Posterior vena cava (tissue), 2 donors: ENCODE data around the gene TBX15. TPM values are rescaled to one million over a fixed set of nuclear protein-coding genes. Genes with fewer than 3 reads are reported as not detected.

ENCODE experiments used
- DNase-seq: peaks from one replicate; pipeline ENCODE4 v3.0.0-alpha.2; 2020; ENCODE audit warnings: low spot score
- intact Hi-C, 2 donors: fragments of 100-400 bp; cut with DNase I; formaldehyde crosslinking; loops; one replicate each; pipeline versions ENCODE4 v1.14.1 to v1.14.2; 2022 to 2023
- total RNA-seq, 2 donors: library from RNA; stranded (reverse); fragmentation: NEBNext Ultra II Directional; extraction: Animal tissue kit (Norgen Biotek cat#: 25700); gene quantifications; one replicate each; pipeline ENCODE4 v1.2.1, GENCODE V29; 2021
- donor health status: DM: yes; HTN: yes; CAD: no.
- donor health status: DM: yes; HTN: yes; CAD: no.

The TBX15 gene
- total RNA-seq, 2 donors from 2014 or later, result 2.5 to 4.8 TPM

GRCh38 chr1:118987468-118988185 lies 516 bp downstream of the TBX15 start:
- no peak for DNase-seq
- intact Hi-C loops, result loop anchor here in 1 of 2 donors (10.0 kb wide), 1 partner anchor 233 kb away; no protein-coding TSS in a partner anchor

GRCh38 chr1:118986555-118987467 lies 1.3 kb downstream of the TBX15 start:
- intact Hi-C loops, result loop anchor here in 1 of 2 donors (10.0 kb wide), 1 partner anchor 232 kb away; no protein-coding TSS in a partner anchor
- DNase-seq, result no peak

DNA sequence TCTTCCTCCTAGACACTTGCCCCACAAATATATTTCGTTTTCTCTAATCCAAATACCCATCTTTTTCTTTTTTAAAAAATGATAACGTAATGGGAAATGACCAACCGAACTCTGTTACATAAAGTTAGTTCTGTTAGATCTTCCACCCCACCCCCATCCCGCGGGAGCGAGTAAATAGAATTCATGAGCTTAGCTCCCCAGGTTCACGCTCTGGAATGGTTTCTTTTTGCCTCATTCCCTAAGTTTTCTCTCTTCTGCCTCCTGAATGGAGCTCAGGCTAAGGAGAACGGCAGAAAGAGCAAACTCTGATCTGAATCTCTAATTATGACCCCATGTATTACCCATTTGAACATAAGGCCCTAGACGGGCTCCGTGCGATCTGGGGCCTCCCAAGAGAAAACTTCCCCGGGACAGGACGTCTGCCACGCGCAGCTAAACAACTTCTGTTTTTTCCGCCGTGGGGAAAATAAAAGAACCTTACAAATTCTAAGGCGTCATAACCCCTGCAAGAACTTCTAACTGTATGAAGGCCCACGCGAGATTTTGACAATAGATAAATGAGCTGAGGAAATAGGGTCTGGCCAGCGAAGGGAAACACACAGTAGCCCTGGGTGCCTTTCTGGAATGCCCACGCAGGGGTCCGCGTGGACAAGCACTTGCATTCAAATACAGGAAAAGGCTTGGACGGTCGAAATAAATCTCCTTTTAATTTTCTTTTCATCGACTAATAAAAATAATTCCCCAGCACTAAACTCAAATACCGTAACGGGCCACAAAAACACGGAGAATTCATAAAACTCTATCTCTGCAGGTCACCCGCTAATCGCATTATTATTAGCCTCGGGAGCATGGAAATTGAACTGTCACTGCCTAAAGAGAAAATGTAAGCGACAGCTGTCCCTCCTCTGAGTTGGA lies 2.2 kb downstream of the TBX15 start:
- intact Hi-C loops, result loop anchor here in 1 of 2 donors (10.0 kb wide), 1 partner anchor 231 kb away; no protein-coding TSS in a partner anchor
- no peak for DNase-seq

- DNase-seq, result no peak
- intact Hi-C loops, result loop anchor here in 1 of 2 donors (10.0 kb wide), 1 partner anchor 230 kb away; no protein-coding TSS in a partner anchor
Observed at GRCh38 chr1:118984722-118985639, 3.2 kb downstream of the TBX15 start.

DNA sequence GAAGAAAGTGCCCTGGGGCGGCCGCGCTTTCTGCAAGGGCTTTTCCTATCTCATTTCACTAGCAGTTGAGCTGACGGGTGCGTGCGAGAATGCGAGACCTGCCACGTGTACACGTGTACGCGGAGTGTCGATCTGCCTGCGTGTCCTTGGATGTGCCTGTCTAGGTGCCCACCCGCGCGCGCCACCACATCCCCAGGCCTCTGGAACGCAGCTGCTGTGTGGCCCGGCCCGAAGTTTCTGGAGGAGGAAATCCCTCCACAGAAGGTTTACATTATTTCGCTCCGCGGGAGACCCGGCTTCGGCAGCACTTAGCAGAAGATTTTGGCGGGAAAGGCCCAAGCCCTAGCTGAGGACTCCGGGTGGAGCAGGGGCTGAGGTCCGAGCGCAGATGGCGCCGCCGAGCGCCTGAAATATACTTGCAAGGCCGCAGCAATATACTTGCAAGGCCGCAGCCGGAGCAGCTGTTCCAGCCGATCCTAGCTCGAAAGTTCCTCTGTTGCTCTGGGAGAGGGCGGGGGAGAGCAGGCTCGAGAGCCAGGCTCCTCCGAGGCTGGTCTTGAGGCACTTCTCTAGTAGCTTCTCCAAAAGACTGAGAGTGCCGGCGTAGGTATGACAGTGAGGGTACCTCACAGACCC lies 3.9 kb downstream of the TBX15 start:
- intact Hi-C loops, result loop anchor here in 1 of 2 donors (10.0 kb wide), 1 partner anchor 229 kb away; no protein-coding TSS in a partner anchor
- DNase-seq, result no peak

GRCh38 chr1:118983558-118984041 lies 4.5 kb downstream of the TBX15 start:
- no peak for DNase-seq
- intact Hi-C loops, result loop anchor here in 1 of 2 donors (10.0 kb wide), 1 partner anchor 229 kb away; no protein-coding TSS in a partner anchor

- no peak for DNase-seq
Observed at GRCh38 chr1:118982821-118983557, 5.2 kb downstream of the TBX15 start.

DNA sequence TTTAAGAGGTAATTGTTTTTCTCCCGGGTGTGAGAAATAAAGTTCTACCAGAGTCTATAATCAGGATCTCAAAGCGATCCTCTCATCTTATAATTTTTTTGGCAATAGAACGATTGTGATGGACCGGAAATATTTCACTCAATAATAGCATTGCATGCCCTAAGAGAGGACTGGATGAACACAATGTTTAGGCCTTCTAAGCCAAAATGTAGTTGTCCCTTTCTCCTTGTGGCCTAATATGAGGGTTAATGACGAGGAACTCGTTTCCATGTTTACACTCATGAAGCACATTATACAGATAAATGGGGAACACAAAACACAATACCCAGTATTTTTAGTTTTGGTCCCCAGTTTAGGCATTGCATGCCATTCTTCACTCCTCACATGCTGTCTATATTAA lies 5.9 kb downstream of the TBX15 start:
- DNase-seq, result no peak
- intact Hi-C loops, result loop anchor here in 1 of 2 donors (10.0 kb wide), 1 partner anchor 227 kb away; no protein-coding TSS in a partner anchor

More at GRCh38 chr1:118982821-118983557, 5.2 kb downstream of the TBX15 start:
- intact Hi-C loops, result loop anchor here in 1 of 2 donors (10.0 kb wide), 1 partner anchor 228 kb away; no protein-coding TSS in a partner anchor

DNA sequence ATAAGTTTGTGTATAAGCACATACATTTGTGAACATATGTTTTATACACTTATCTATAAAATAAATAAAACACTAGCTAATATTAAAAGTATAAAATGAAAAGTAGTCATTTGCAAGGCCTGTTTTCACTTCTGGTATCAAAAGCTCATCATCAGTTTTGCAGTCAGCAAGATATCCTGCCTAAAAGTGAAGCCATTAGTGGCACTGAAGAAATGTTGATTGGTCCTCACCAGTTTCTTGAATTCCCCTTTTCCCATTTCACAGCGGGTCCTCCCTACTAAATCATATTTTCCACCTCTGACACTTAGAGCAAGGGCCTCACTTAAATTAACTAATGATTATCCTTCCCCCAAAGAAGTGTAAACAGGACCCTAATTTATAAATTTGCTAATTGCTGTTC lies 6.7 kb downstream of the TBX15 start:
- intact Hi-C loops, result loop anchor here in 1 of 2 donors (10.0 kb wide), 1 partner anchor 227 kb away; no protein-coding TSS in a partner anchor
- DNase-seq, result no peak

GRCh38 chr1:118979754-118980575 lies 8.2 kb downstream of the TBX15 start:
- intact Hi-C loops, result loop anchor here in 1 of 2 donors (10.0 kb wide), 1 partner anchor 225 kb away; no protein-coding TSS in a partner anchor

GRCh38 chr1:118978914-118979701 lies 9.0 kb downstream of the TBX15 start:
- no peak for DNase-seq
- intact Hi-C loops, result no loop called here

More at GRCh38 chr1:118979754-118980575, 8.2 kb downstream of the TBX15 start:
- no peak for DNase-seq

DNA sequence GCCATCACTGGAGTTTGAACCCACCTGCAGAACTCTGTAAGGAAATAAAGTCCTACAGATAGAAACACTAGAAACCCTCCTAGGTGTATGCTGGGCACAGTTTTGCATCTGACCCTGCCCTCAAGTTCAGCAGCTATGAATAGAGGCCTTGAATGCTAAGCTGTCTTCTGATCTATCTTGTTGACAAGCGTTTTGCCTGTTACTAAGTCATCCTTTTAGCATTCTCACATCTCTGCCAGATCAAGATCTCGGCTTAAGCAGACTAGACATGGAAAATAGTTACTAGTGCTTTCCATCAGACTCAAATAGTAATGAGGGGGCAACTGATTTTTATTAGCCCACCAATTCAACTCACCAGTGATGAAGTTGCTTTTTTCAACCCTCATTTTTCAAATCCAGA lies 10.5 kb downstream of the TBX15 start:
- DNase-seq, result no peak
- intact Hi-C loops, result no loop called here

DNA sequence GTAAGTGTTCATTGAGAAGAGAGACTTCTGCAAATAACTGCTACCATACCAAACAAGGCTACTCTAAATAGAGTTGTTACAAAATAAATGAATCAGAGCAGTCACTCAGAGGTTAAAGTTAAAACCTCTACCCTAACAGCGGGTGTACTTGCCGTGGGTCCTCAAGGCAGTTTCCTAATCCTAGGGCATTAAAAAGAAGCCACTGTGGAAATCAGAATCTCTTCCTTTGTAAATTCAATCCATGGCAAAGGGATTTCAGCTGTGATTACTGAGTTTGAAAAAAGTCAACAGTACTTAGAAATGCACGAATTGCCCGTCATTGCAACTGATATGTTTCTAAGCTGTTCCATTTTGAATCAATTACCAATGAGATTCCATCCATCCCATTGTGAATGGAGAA lies 13.5 kb downstream of the TBX15 start:
- no peak for DNase-seq
- intact Hi-C loops, result no loop called here

DNA sequence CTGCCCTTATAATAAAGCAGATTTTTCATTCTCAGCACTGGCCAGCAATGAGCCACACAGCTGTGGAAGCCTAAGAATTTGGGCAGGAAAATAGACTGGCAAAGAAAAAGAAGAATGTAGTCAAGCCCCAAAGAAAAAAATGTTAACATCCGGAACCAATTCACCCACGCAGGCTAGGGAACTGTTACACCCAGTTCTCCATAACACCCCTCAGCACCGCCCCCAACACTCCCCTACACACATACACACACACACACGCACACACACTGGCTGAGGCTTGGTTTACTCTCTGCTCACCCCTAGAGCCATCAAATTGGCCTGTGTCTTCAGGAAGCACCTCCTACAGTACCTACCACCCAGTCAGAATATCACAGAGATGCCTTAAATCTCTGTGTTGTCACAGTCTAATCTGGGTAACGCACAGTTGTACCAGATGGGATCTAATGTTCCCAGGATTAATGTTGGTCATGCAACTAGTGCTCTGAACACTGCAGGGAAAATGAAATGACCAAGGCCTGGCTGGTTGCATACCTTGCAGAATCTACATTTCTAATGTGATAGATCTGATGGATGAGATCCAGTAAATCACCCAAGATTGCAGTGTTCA lies 14.5 kb downstream of the TBX15 start:
- intact Hi-C loops, result no loop called here

More for the DNA sequence above, 14.5 kb downstream of the TBX15 start:
- no peak for DNase-seq
